Endothelial cell (in vitro differentiated cells): Measurements from ENCODE around the gene CD96. TPM values are rescaled to one million over a fixed set of nuclear protein-coding genes. Genes with fewer than 3 reads are reported as not detected.

Source experiments
- DNase-seq: peaks from one replicate; pipeline ENCODE4 v3.0.0; 2021; ENCODE audit warnings: low spot score
- H3K27ac Mint-ChIP-seq: one replicate; pipeline ENCODE4 v1.8.0; 2021; ENCODE audit warnings: mixed read lengths, inconsistent platforms; ENCODE audit not compliant: unreplicated experiment
- H3K27me3 Mint-ChIP-seq: one replicate; pipeline ENCODE4 v1.8.0; 2021; ENCODE audit warnings: mild to moderate bottlenecking, moderate library complexity, mixed read lengths, inconsistent platforms; ENCODE audit not compliant: unreplicated experiment
- H3K36me3 Mint-ChIP-seq: one replicate; pipeline ENCODE4 v1.8.0; 2021; ENCODE audit warnings: mild to moderate bottlenecking, low read depth, mixed read lengths, inconsistent platforms; ENCODE audit not compliant: unreplicated experiment
- H3K4me1 Mint-ChIP-seq: one replicate; pipeline ENCODE4 v1.8.0; 2021; ENCODE audit warnings: mild to moderate bottlenecking, mixed read lengths, inconsistent platforms; ENCODE audit not compliant: unreplicated experiment
- H3K4me3 Mint-ChIP-seq: one replicate; pipeline ENCODE4 v1.8.0; 2021; ENCODE audit warnings: mild to moderate bottlenecking, mixed read lengths, inconsistent platforms; ENCODE audit not compliant: unreplicated experiment
- H3K9me3 Mint-ChIP-seq: one replicate; pipeline ENCODE4 v1.8.0; 2021; ENCODE audit warnings: mixed read lengths, inconsistent platforms; ENCODE audit not compliant: unreplicated experiment
- CTCF ChIP-seq: fragments of 200-600 bp; sonication (generic); IDR thresholded peaks from one replicate; pipeline ENCODE4 v1.5.0; 2021; ENCODE audit warnings: antibody characterized with exemption; ENCODE audit not compliant: unreplicated experiment
- total RNA-seq: library from RNA; stranded (reverse); fragmentation: NEBNext Ultra II Directional; extraction: Animal tissue kit (Norgen Biotek cat#: 25700); gene quantifications from one replicate; pipeline ENCODE4 v1.2.1, GENCODE V29; 2021; ENCODE audit not compliant: unreplicated experiment

The CD96 gene
- total RNA-seq, 1 donor from 2014 or later = not detected

GRCh38 chr3:111595232-111595631 is 53.2 kb downstream of the CD96 start, which contains the start of gene ZBED2:
Gene ZBED2, minus strand, starts transcription at chr3:111595346. Its CDS starts 1,145 bp downstream, at chr3:111594201.
- TF ChIP-seq CTCF = no peak
- no peak for DNase-seq
- Mint-ChIP-seq H3K36me3 (no peaks in the 10 kb centered on the region), H3K4me1 (no peaks in the 10 kb centered on the region), H3K27ac (no peak within 1 kb of the TSS), H3K9me3 (no peaks in the 10 kb centered on the region), H3K4me3 (no peak within 1 kb of the TSS), H3K27me3 (no peaks in the 10 kb centered on the region)

- Mint-ChIP-seq H3K36me3 (no peaks in the 10 kb centered on the region), H3K27me3 (no peaks in the 10 kb centered on the region), H3K27ac (no peak overlapping the region), H3K4me3 (no peak overlapping the region), H3K4me1 (no peaks in the 10 kb centered on the region), H3K9me3 (no peaks in the 10 kb centered on the region)
- no peak for DNase-seq
- TF ChIP-seq CTCF = no peak
Observed at GRCh38 chr3:111596328-111596727, 54.3 kb downstream of the CD96 start.

GRCh38 chr3:111598139-111598538 is 56.1 kb downstream of the CD96 start:
- DNase-seq = no peak
- no peaks in the 10 kb centered on the region for H3K9me3 Mint-ChIP-seq
- H3K27ac Mint-ChIP-seq = no peak overlapping the region
- no peaks in the 10 kb centered on the region for H3K4me1 Mint-ChIP-seq
- TF ChIP-seq CTCF = no peak
- H3K4me3 Mint-ChIP-seq = no peak overlapping the region
- H3K36me3 Mint-ChIP-seq = no peaks in the 10 kb centered on the region
- H3K27me3 Mint-ChIP-seq = no peaks in the 10 kb centered on the region

- no peak for DNase-seq
- Mint-ChIP-seq H3K36me3 (no peaks in the 10 kb centered on the region), H3K27ac (no peak overlapping the region), H3K27me3 (peaks cover 1% of the 10 kb centered on the region), H3K4me3 (no peak overlapping the region), H3K9me3 (no peaks in the 10 kb centered on the region), H3K4me1 (no peaks in the 10 kb centered on the region)
- no peak for TF ChIP-seq CTCF
Observed at GRCh38 chr3:111598552-111598951, 56.6 kb downstream of the CD96 start.

- Mint-ChIP-seq H3K36me3 (no peaks in the 10 kb centered on the region), H3K27ac (no peak overlapping the region), H3K4me1 (no peaks in the 10 kb centered on the region), H3K9me3 (no peaks in the 10 kb centered on the region), H3K27me3 (peaks cover 2% of the 10 kb centered on the region), H3K4me3 (no peak overlapping the region)
- no peak for DNase-seq
- no peak for TF ChIP-seq CTCF
Observed at GRCh38 chr3:111601810-111602209, 59.8 kb downstream of the CD96 start.
